DND-41 (cell line): ENCODE measurements around the gene ADORA2A.

Experiments used
- ATAC-seq: fragments of 200-7000 bp; cut with Tn5 transposase; 3 replicates; pipeline ENCODE4 v1.9.1; 2021; ENCODE audit warnings: low read depth; ENCODE audit not compliant: insufficient read depth
- DNase-seq: peaks from one replicate; pipeline ENCODE4 v3.0.0-alpha.2; 2020
- H2AFZ ChIP-seq: 2 replicates; pipeline ENCODE4 v1.6.0; 2012; ENCODE audit warnings: low read depth, low read length
- H3K27ac ChIP-seq: 2 replicates; pipeline ENCODE4 v1.5.1; 2012; ENCODE audit warnings: low read length, inconsistent platforms
- H3K27me3 ChIP-seq: fragments of 200-600 bp; sonication (generic); 2 replicates; pipeline ENCODE4 v1.6.0; 2012; ENCODE audit warnings: low read length, mild to moderate bottlenecking, inconsistent platforms; ENCODE audit not compliant: insufficient read depth, poor library complexity
- H3K36me3 ChIP-seq: 2 replicates; pipeline ENCODE4 v1.5.1; 2012; ENCODE audit warnings: low read length, inconsistent platforms; ENCODE audit not compliant: insufficient read depth
- H3K4me1 ChIP-seq: 2 replicates; pipeline ENCODE4 v1.5.1; 2012; ENCODE audit warnings: mild to moderate bottlenecking, low read length; ENCODE audit not compliant: insufficient read depth
- H3K4me2 ChIP-seq: 2 replicates; pipeline ENCODE4 v1.6.0; 2012; ENCODE audit warnings: mild to moderate bottlenecking, moderate library complexity, low read length, inconsistent platforms; ENCODE audit not compliant: insufficient read depth
- H3K4me3 ChIP-seq, 2 experiments: fragments of 200-600 bp in 1 of 2; shearing (Covaris generic) in 1 of 2; 2 replicates each; pipeline ENCODE4 v1.5.1; 2012 to 2016; ENCODE audit warnings: inconsistent platforms in 2 of 2, low read length in 2 of 2, mild to moderate bottlenecking in 2 of 2, low read depth in 1 of 2, moderate library complexity in 1 of 2
- H3K79me2 ChIP-seq: 2 replicates; pipeline ENCODE4 v1.6.0; 2012; ENCODE audit warnings: low read length, inconsistent platforms; ENCODE audit not compliant: insufficient read depth
- H3K9ac ChIP-seq: 2 replicates; pipeline ENCODE4 v1.6.0; 2012; ENCODE audit warnings: low read depth, mild to moderate bottlenecking, inconsistent platforms, low read length, moderate library complexity
- H3K9me3 ChIP-seq: 2 replicates; pipeline ENCODE4 v1.5.1; 2012; ENCODE audit warnings: low read length, moderate library complexity, mild to moderate bottlenecking, inconsistent platforms; ENCODE audit not compliant: insufficient read depth, severe bottlenecking
- H4K20me1 ChIP-seq: 2 replicates; pipeline ENCODE4 v1.6.0; 2012; ENCODE audit warnings: low read length; ENCODE audit not compliant: insufficient read depth
- CTCF ChIP-seq: IDR thresholded peaks from 2 replicates; pipeline ENCODE4 v1.5.1; 2012; ENCODE audit warnings: borderline replicate concordance, low read length, moderate library complexity, mild to moderate bottlenecking; ENCODE audit not compliant: poor library complexity, severe bottlenecking; ENCODE audit errors: extremely low read depth
- EZH2 ChIP-seq: IDR thresholded peaks from 3 replicates; pipeline ENCODE4 v1.6.1; 2012; ENCODE audit warnings: borderline replicate concordance, low read depth, mild to moderate bottlenecking, moderate library complexity, low read length, inconsistent platforms; ENCODE audit not compliant: severe bottlenecking

The ADORA2A gene

GRCh38 chr22:24483976-24484545 lies 56.7 kb downstream of the ADORA2A start:
- Histone ChIP-seq H3K9ac (no peak overlapping the region), H3K4me2 (no peak overlapping the region), H3K27me3 (no peaks in the 10 kb centered on the region), H3K36me3 (no peaks in the 10 kb centered on the region), H3K4me1 (no peaks in the 10 kb centered on the region), H3K79me2 (no peaks in the 10 kb centered on the region), H3K4me3 (no peak overlapping the region), H3K27ac (no peak overlapping the region), H2AFZ (no peak overlapping the region), H3K9me3 (no peaks in the 10 kb centered on the region), H4K20me1 (no peaks in the 10 kb centered on the region)
- ATAC-seq, result no peak
- DNase-seq, result no peak
- no peak for TF ChIP-seq CTCF
- TF ChIP-seq EZH2, result no peak

GRCh38 chr22:24485170-24485569 lies 57.8 kb downstream of the ADORA2A start:
- Histone ChIP-seq H3K27me3 (no peaks in the 10 kb centered on the region), H2AFZ (no peak overlapping the region), H3K27ac (no peak overlapping the region), H3K4me3 (no peak overlapping the region), H3K4me2 (no peak overlapping the region), H3K4me1 (no peaks in the 10 kb centered on the region), H3K9me3 (no peaks in the 10 kb centered on the region), H3K79me2 (no peaks in the 10 kb centered on the region), H3K36me3 (no peaks in the 10 kb centered on the region), H4K20me1 (no peaks in the 10 kb centered on the region), H3K9ac (no peak overlapping the region)
- ATAC-seq (no peak), DNase-seq (no peak)
- no peak for TF ChIP-seq EZH2
- TF ChIP-seq CTCF, result no peak

- no peak for DNase-seq
- TF ChIP-seq EZH2 (no peak), CTCF (peak; percentile 31)
- no peaks in the 10 kb centered on the region for H3K27me3 ChIP-seq
- H4K20me1 ChIP-seq, result no peaks in the 10 kb centered on the region
- no peaks in the 10 kb centered on the region for H3K79me2 ChIP-seq
- no peak overlapping the region for H2AFZ ChIP-seq
- no peak overlapping the region for H3K9ac ChIP-seq
- no peaks in the 10 kb centered on the region for H3K9me3 ChIP-seq
- no peaks in the 10 kb centered on the region for H3K4me1 ChIP-seq
- no peaks in the 10 kb centered on the region for H3K36me3 ChIP-seq
- no peak overlapping the region for H3K27ac ChIP-seq
- no peak for ATAC-seq
- H3K4me3 ChIP-seq, result no peak overlapping the region
- no peak overlapping the region for H3K4me2 ChIP-seq
These were observed 58.2 kb downstream of the ADORA2A start for GRCh38 chr22:24485608-24486007.

GRCh38 chr22:24486501-24486921 lies 59.1 kb downstream of the ADORA2A start:
- ATAC-seq, result no peak
- DNase-seq, result no peak
- Histone ChIP-seq H3K4me1 (no peaks in the 10 kb centered on the region), H3K27ac (no peak overlapping the region), H3K79me2 (no peaks in the 10 kb centered on the region), H3K9ac (no peak overlapping the region), H3K4me3 (no peak overlapping the region), H3K4me2 (no peak overlapping the region), H2AFZ (no peak overlapping the region), H3K27me3 (no peaks in the 10 kb centered on the region), H4K20me1 (no peaks in the 10 kb centered on the region), H3K9me3 (no peaks in the 10 kb centered on the region), H3K36me3 (no peaks in the 10 kb centered on the region)
- no peak for TF ChIP-seq CTCF
- TF ChIP-seq EZH2, result no peak
